Loucy (cell line): ENCODE data around the gene PACSIN3.
A peak's percentile ranks its signal among the peaks of the same experiment; 100 is the strongest.

Experiments
- H2AFZ ChIP-seq: fragments of 200-600 bp; sonication (generic); 2 replicates; pipeline ENCODE4 v1.6.0; 2016; ENCODE audit warnings: antibody characterized with exemption, mild to moderate bottlenecking, low read length, moderate library complexity
- H3F3A ChIP-seq: fragments of 200-600 bp; 2 replicates; pipeline ENCODE4 v1.6.0; 2016; ENCODE audit warnings: antibody characterized with exemption, low read depth, mild to moderate bottlenecking
- H3K27me3 ChIP-seq: fragments of 200-600 bp; sonication (generic); 2 replicates; pipeline ENCODE4 v1.6.1; 2014; ENCODE audit warnings: low read length, mild to moderate bottlenecking; ENCODE audit not compliant: insufficient read depth, poor library complexity, severe bottlenecking
- H3K36me3 ChIP-seq: fragments of 200-600 bp; sonication (generic); 2 replicates; pipeline ENCODE4 v1.6.1; 2016; ENCODE audit warnings: low read length; ENCODE audit not compliant: insufficient read depth
- H3K4me1 ChIP-seq: fragments of 200-600 bp; sonication (generic); 2 replicates; pipeline ENCODE4 v1.5.1; 2014; ENCODE audit warnings: low read length, mild to moderate bottlenecking; ENCODE audit not compliant: insufficient read depth, poor library complexity, severe bottlenecking
- H3K4me2 ChIP-seq: fragments of 200-600 bp; sonication (generic); 2 replicates; pipeline ENCODE4 v1.6.0; 2014; ENCODE audit warnings: antibody characterized with exemption, low read length, low read depth, mild to moderate bottlenecking; ENCODE audit not compliant: poor library complexity, severe bottlenecking
- H3K4me3 ChIP-seq: fragments of 200-600 bp; sonication (generic); 2 replicates; pipeline ENCODE4 v1.5.1; 2014; ENCODE audit warnings: low read length, mild to moderate bottlenecking, mixed read lengths; ENCODE audit not compliant: poor library complexity, severe bottlenecking
- H3K79me2 ChIP-seq: fragments of 200-600 bp; sonication (generic); 2 replicates; pipeline ENCODE4 v1.6.1; 2014; ENCODE audit warnings: low read length; ENCODE audit not compliant: insufficient read depth
- H3K9ac ChIP-seq: fragments of 200-600 bp; sonication (generic); 2 replicates; pipeline ENCODE4 v1.6.0; 2014; ENCODE audit warnings: mild to moderate bottlenecking, low read depth, low read length, moderate library complexity; ENCODE audit not compliant: poor library complexity, severe bottlenecking
- H3K9me2 ChIP-seq: fragments of 200-600 bp; sonication (generic); replicated peaks from 2 replicates; pipeline ENCODE4 v1.6.1; 2016; ENCODE audit warnings: low read depth, low read length, mixed read lengths
- H3K9me3 ChIP-seq: fragments of 200-600 bp; sonication (generic); 2 replicates; pipeline ENCODE4 v1.6.1; 2014; ENCODE audit warnings: mild to moderate bottlenecking, antibody characterized with exemption, low read length, low read depth; ENCODE audit not compliant: insufficient read depth
- H4K20me1 ChIP-seq: fragments of 200-600 bp; sonication (generic); 2 replicates; pipeline ENCODE4 v1.6.0; 2014; ENCODE audit warnings: antibody characterized with exemption, low read length, mild to moderate bottlenecking; ENCODE audit not compliant: insufficient read depth, poor library complexity, severe bottlenecking
- EZH2phosphoT487 ChIP-seq: fragments of 200-600 bp; IDR thresholded peaks from 2 replicates; pipeline ENCODE4 v1.6.1; 2018; ENCODE audit warnings: antibody characterized with exemption, mild to moderate bottlenecking, moderate library complexity, borderline replicate concordance
- TF ChIP-seq, protein P1 (sequence below): fragments of 200-600 bp; sonication (generic); conservative IDR thresholded peaks from 2 replicates; pipeline ENCODE4 v1.5.1; 2014; ENCODE audit warnings: mild to moderate bottlenecking, antibody characterized with exemption, low read length

PACSIN3 gene

DNA sequence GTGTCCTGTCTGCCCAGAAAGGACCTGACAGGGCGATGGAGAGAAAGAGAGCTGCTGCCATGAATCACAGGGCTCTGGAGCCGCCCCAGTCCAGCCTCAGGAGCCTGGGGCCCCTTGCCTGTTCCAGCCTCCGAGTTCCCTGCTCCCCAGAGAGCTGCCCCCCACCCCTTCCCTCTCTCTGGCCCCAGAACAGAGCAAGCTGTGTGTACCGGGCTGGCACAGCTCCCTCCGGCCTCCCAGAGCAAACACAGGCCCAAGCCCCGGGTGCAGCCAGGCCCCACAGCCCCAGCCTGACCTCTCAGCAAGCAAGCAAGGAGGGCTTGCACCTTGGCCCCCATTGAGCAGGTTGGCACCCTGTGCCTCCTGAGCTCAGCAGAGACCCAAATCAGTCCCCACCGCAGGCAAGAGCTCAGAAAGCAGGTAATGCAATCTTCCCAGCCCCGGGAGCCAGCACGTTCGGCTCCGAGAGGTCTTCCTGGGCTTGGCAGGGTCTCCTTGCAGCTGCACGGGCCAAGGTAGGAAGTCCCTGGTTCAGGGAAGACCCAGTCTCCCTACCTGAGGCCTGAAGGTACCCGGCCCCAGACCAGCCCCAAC, 1.4 kb downstream of the PACSIN3 start:
- Histone ChIP-seq H3K4me1 (peaks cover 12% of the 10 kb centered on the region), H3K27me3 (peaks cover 15% of the 10 kb centered on the region), H3F3A (no peaks in the 10 kb centered on the region), H2AFZ (no peak overlapping the region), H4K20me1 (no peaks in the 10 kb centered on the region), H3K9ac (no peak overlapping the region), H3K9me3 (no peaks in the 10 kb centered on the region), H3K79me2 (no peaks in the 10 kb centered on the region), H3K4me2 (peak overlapping the region; percentile 89), H3K36me3 (no peaks in the 10 kb centered on the region), H3K9me2 (no peaks in the 10 kb centered on the region), H3K4me3 (no peak overlapping the region)
- TF ChIP-seq, protein P1, sequence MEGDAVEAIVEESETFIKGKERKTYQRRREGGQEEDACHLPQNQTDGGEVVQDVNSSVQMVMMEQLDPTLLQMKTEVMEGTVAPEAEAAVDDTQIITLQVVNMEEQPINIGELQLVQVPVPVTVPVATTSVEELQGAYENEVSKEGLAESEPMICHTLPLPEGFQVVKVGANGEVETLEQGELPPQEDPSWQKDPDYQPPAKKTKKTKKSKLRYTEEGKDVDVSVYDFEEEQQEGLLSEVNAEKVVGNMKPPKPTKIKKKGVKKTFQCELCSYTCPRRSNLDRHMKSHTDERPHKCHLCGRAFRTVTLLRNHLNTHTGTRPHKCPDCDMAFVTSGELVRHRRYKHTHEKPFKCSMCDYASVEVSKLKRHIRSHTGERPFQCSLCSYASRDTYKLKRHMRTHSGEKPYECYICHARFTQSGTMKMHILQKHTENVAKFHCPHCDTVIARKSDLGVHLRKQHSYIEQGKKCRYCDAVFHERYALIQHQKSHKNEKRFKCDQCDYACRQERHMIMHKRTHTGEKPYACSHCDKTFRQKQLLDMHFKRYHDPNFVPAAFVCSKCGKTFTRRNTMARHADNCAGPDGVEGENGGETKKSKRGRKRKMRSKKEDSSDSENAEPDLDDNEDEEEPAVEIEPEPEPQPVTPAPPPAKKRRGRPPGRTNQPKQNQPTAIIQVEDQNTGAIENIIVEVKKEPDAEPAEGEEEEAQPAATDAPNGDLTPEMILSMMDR = no peak
- no peak for TF ChIP-seq EZH2phosphoT487

DNA sequence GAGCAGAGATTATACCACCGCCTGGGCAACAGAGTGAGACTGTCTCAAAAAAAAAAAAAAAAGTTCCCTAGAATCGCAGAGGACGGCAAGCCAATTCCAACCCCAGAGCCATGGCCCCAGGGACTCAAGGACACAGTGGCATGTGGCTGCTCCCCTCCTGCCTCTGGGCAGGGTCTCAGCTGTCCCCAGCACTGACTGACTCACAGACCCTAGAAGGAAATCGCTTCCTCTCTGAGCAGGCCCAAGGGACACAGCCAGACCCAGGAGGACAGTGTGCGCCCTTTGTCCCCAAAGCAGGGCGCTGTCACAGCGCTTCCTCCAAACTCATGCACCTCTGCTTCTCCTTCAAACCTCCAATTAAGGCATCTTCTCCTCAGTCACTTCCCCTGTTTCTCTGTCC, 2.3 kb downstream of the PACSIN3 start:
- Histone ChIP-seq H3K27me3 (peaks cover 15% of the 10 kb centered on the region), H3K79me2 (no peaks in the 10 kb centered on the region), H3K36me3 (no peaks in the 10 kb centered on the region), H3K9ac (no peak overlapping the region), H2AFZ (no peak overlapping the region), H4K20me1 (no peaks in the 10 kb centered on the region), H3K9me3 (no peaks in the 10 kb centered on the region), H3K4me1 (peaks cover 12% of the 10 kb centered on the region), H3K4me2 (no peak overlapping the region), H3K4me3 (no peak overlapping the region), H3K9me2 (no peaks in the 10 kb centered on the region), H3F3A (no peaks in the 10 kb centered on the region)
- TF ChIP-seq, protein P1 = no peak
- no peak for TF ChIP-seq EZH2phosphoT487

DNA sequence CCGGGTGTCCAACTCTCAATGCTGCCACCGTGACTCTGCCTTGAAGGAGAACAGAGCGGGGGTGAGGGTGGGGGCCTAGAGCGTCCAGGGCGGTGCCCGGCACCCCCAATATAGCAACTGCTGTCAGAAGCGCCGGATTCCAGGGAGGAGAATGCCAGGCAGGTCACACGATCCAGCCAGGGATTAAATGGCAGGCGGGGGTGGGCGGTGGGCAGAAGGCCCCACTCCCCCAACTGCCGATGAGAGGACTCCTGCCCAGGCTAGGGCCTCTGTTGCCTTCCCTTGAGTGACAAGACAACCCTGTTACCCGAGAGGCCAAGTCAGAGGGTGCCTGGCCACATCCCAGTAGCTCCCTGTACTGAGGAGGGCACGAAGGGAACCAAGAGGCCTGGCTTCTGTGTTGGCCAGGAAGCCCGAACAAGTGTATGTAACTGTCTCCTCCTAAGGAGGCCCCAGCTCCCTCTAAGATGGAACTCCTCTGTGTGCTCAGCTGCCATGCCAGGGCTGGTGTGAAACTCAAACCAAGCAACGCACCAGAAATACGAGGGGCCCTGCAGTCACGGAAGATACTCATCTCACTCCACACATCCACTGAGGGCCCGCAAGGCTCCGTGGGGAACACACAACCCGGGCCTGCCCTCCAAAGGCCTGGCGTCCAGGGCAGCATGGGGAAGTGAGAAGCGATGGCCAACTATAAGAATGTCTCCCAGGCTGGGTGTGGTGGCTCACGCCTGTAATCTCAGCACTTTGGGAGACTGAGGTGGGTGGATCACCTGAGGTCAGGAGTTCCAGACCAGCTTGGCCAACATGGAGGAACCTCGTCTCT, 3.0 kb downstream of the PACSIN3 start:
- Histone ChIP-seq H4K20me1 (no peaks in the 10 kb centered on the region), H3K79me2 (no peaks in the 10 kb centered on the region), H3F3A (no peaks in the 10 kb centered on the region), H3K9me3 (no peaks in the 10 kb centered on the region), H3K4me3 (no peak overlapping the region), H3K9me2 (no peaks in the 10 kb centered on the region), H3K36me3 (no peaks in the 10 kb centered on the region), H3K27me3 (peaks cover 15% of the 10 kb centered on the region), H3K4me1 (peaks cover 12% of the 10 kb centered on the region), H2AFZ (no peak overlapping the region), H3K9ac (no peak overlapping the region), H3K4me2 (no peak overlapping the region)
- TF ChIP-seq, protein P1 = no peak
- TF ChIP-seq EZH2phosphoT487 = no peak
